Endodermal cell (in vitro differentiated cells): ENCODE results near the gene SPNS2. TPM values are rescaled to one million over a fixed set of nuclear protein-coding genes. Genes with fewer than 3 reads are reported as not detected.

Source experiments
- DNase-seq: peaks from one replicate; pipeline ENCODE4 v3.0.0-alpha.2; 2017
- H3K27ac ChIP-seq: 2 replicates; pipeline ENCODE4 v1.5.1; 2013; ENCODE audit warnings: mild to moderate bottlenecking, low read depth, low read length, moderate library complexity
- H3K27me3 ChIP-seq: 2 replicates; pipeline ENCODE4 v1.6.1; 2013; ENCODE audit warnings: mild to moderate bottlenecking, low read length, moderate library complexity; ENCODE audit not compliant: insufficient read depth, control insufficient read depth, poor library complexity, severe bottlenecking
- H3K36me3 ChIP-seq: 2 replicates; pipeline ENCODE4 v1.7.0; 2013; ENCODE audit warnings: mild to moderate bottlenecking, low read length, moderate library complexity; ENCODE audit not compliant: control insufficient read depth, insufficient read depth
- H3K4me1 ChIP-seq: one replicate; pipeline ENCODE4 v1.7.0; 2013; ENCODE audit warnings: low read length; ENCODE audit not compliant: control insufficient read depth, insufficient read depth
- H3K4me3 ChIP-seq: 2 replicates; pipeline ENCODE4 v1.5.1; 2013; ENCODE audit warnings: mild to moderate bottlenecking, low read length, moderate library complexity
- H3K9ac ChIP-seq: 2 replicates; pipeline ENCODE4 v1.6.1; 2013; ENCODE audit warnings: mild to moderate bottlenecking, low read length, moderate library complexity; ENCODE audit not compliant: poor library complexity, severe bottlenecking; ENCODE audit errors: extremely low read depth
- H3K9me3 ChIP-seq: 2 replicates; pipeline ENCODE4 v1.6.1; 2013; ENCODE audit warnings: mild to moderate bottlenecking, low read length, moderate library complexity; ENCODE audit not compliant: control insufficient read depth
- H3K27ac Mint-ChIP-seq: 2 replicates; pipeline ENCODE4 v1.8.0; 2020; ENCODE audit warnings: mixed read lengths
- H3K27me3 Mint-ChIP-seq: 2 replicates; pipeline ENCODE4 v1.8.0; 2021; ENCODE audit warnings: mild to moderate bottlenecking, mixed read lengths; ENCODE audit not compliant: insufficient read depth
- H3K36me3 Mint-ChIP-seq: 2 replicates; pipeline ENCODE4 v1.8.0; 2020; ENCODE audit warnings: low read depth, mixed read lengths
- H3K4me1 Mint-ChIP-seq: 2 replicates; pipeline ENCODE4 v1.8.0; 2020; ENCODE audit warnings: mixed read lengths
- H3K4me3 Mint-ChIP-seq: 2 replicates; pipeline ENCODE4 v1.8.0; 2020; ENCODE audit warnings: mild to moderate bottlenecking, moderate library complexity, mixed read lengths
- H3K9me3 Mint-ChIP-seq: 2 replicates; pipeline ENCODE4 v1.8.0; 2020; ENCODE audit warnings: mild to moderate bottlenecking, mixed read lengths
- CTCF ChIP-seq: fragments of 200-600 bp; sonication (generic); conservative IDR thresholded peaks from 2 replicates; pipeline ENCODE4 v1.5.0; 2021; ENCODE audit warnings: antibody characterized with exemption, mild to moderate bottlenecking
- WGBS, 2 experiments: methylation state at CpG; one replicate each; pipeline versions ENCODE4 v1.1.5 to v1.1.7; 2013; ENCODE audit warnings: missing lambda C conversion rate in 2 of 2, mixed read lengths in 1 of 2; ENCODE audit not compliant: insufficient coverage in 1 of 2, insufficient read length in 1 of 2; 5-methylcytosine and 5-hydroxymethylcytosine counted together
- total RNA-seq, 2 donors: library from RNA; stranded (reverse); fragmentation: NEBNext Ultra II Directional in 1 of 2; extraction: Animal tissue kit (Norgen Biotek cat#: 25700) in 1 of 2; gene quantifications; 2 replicates in 1 of 2; 3 replicates in 1 of 2; pipeline ENCODE4 v1.2.1, GENCODE V29; 2021

Gene SPNS2
- total RNA-seq, 2 donors from 2014 or later = 0.09 TPM; not detected in 1

GRCh38 chr17:4483012-4483840 lies 15.5 kb upstream of the SPNS2 start:
- H3K9me3 ChIP-seq = no peaks in the 10 kb centered on the region
- H3K4me3 ChIP-seq = no peak overlapping the region
- H3K4me3 Mint-ChIP-seq = no peak overlapping the region
- WGBS, 2 experiments = 83 to 86% methylated on average over 5 to 13 of the region's 13 CpGs
- H3K4me1 Mint-ChIP-seq = no peaks in the 10 kb centered on the region
- H3K27me3 ChIP-seq = no peaks in the 10 kb centered on the region
- no peak for TF ChIP-seq CTCF
- no peak overlapping the region for H3K27ac Mint-ChIP-seq
- H3K9me3 Mint-ChIP-seq = no peaks in the 10 kb centered on the region
- no peaks in the 10 kb centered on the region for H3K36me3 ChIP-seq
- H3K9ac ChIP-seq = no peak overlapping the region
- H3K27ac ChIP-seq = no peak overlapping the region
- no peaks in the 10 kb centered on the region for H3K4me1 ChIP-seq
- H3K36me3 Mint-ChIP-seq = no peaks in the 10 kb centered on the region
- H3K27me3 Mint-ChIP-seq = no peaks in the 10 kb centered on the region
- DNase-seq = peak; percentile 88

DNA sequence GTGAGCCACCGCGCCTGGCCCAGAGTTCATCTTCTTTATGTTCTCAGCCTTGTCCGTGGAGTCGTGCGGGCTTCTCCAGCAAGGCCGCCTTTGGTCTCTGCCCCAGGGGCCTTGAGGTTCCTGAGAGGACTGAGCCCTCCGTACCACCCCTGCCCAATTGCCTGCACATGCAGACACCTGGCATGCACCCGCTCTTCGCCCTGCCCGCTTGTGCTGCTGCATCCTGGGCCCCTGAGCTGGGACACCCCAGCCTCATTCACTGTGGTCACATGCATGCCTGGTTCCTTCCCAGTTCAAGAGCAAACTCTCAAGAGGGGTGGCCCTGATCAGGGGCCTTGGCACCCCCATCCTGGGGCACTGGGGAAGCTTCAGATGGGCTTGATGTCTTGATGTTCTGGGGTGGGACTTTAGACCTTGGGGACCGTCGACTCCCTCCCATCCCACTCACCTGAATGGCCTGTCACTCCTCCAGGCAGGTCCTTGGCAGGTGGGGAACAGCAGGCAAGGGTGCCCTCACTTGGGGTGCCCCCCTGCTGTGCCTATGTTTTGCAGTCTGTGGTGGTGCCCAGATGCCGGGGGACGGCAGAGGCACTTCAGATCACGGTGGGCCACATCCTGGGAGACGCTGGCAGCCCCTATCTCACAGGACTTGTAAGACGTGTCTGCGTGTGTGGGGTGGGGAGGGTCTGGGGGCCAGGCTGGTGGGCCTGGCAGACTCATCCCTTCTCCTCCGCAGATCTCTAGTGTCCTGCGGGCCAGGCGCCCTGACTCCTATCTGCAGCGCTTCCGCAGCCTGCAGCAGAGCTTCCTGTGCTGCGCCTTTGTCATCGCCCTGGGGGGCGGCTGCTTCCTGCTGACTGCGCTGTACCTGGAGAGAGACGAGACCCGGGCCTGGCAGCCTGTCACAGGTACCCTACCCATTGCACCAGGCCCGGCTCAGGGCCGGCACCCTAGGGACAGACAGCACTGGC lies 12.7 kb upstream of the SPNS2 start:
- no peak overlapping the region for H3K4me3 ChIP-seq
- Mint-ChIP-seq H3K4me1 (no peaks in the 10 kb centered on the region), H3K36me3 (no peaks in the 10 kb centered on the region), H3K27me3 (no peaks in the 10 kb centered on the region), H3K4me3 (no peak overlapping the region), H3K27ac (no peak overlapping the region), H3K9me3 (no peaks in the 10 kb centered on the region)
- no peak for TF ChIP-seq CTCF
- no peaks in the 10 kb centered on the region for H3K4me1 ChIP-seq
- no peaks in the 10 kb centered on the region for H3K27me3 ChIP-seq
- H3K36me3 ChIP-seq = no peaks in the 10 kb centered on the region
- 91 to 92% methylated on average over 17 to 31 of the region's 31 CpGs for WGBS, 2 experiments
- H3K27ac ChIP-seq = no peak overlapping the region
- peak; percentile 49 for DNase-seq
- H3K9ac ChIP-seq = no peak overlapping the region
- no peaks in the 10 kb centered on the region for H3K9me3 ChIP-seq

DNA sequence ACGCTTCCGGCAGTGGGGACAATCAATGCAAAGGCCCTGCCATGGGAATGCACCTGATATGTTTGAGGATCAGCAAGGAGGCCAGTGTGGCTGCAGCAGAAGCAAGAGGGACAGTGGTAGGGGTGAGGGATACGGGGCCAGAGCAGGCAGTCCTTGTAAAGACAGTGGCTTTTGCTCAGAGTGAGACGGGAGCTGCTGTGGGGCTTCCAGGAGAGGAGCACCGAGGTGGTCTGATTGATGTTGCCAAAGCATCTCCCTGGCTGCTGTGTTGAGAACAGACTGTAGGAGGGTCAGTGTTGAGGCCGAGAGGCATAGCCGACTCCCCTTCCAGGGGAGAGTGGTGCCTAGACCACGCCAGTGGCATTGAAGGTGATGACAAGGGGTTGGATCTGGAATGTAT lies 11.4 kb upstream of the SPNS2 start:
- no peak overlapping the region for H3K27ac Mint-ChIP-seq
- H3K27me3 Mint-ChIP-seq = no peaks in the 10 kb centered on the region
- H3K27ac ChIP-seq = no peak overlapping the region
- H3K4me3 ChIP-seq = no peak overlapping the region
- no peaks in the 10 kb centered on the region for H3K36me3 Mint-ChIP-seq
- H3K4me1 Mint-ChIP-seq = no peaks in the 10 kb centered on the region
- WGBS, 2 experiments = 89 to 93% methylated on average over 4 to 8 of the region's 8 CpGs
- H3K9ac ChIP-seq = no peak overlapping the region
- TF ChIP-seq CTCF = no peak
- H3K9me3 Mint-ChIP-seq = no peaks in the 10 kb centered on the region
- no peaks in the 10 kb centered on the region for H3K9me3 ChIP-seq
- no peaks in the 10 kb centered on the region for H3K4me1 ChIP-seq
- peak; percentile 55 for DNase-seq
- no peak overlapping the region for H3K4me3 Mint-ChIP-seq
- H3K27me3 ChIP-seq = no peaks in the 10 kb centered on the region
- no peaks in the 10 kb centered on the region for H3K36me3 ChIP-seq
